Measurements from ENCODE around the gene MYO5A. TPM values are rescaled to one million over a fixed set of nuclear protein-coding genes. Genes with fewer than 3 reads are reported as not detected.

MYO5A gene
- total RNA-seq, 1 experiment from 2014 or later, result 17.6 TPM

DNA sequence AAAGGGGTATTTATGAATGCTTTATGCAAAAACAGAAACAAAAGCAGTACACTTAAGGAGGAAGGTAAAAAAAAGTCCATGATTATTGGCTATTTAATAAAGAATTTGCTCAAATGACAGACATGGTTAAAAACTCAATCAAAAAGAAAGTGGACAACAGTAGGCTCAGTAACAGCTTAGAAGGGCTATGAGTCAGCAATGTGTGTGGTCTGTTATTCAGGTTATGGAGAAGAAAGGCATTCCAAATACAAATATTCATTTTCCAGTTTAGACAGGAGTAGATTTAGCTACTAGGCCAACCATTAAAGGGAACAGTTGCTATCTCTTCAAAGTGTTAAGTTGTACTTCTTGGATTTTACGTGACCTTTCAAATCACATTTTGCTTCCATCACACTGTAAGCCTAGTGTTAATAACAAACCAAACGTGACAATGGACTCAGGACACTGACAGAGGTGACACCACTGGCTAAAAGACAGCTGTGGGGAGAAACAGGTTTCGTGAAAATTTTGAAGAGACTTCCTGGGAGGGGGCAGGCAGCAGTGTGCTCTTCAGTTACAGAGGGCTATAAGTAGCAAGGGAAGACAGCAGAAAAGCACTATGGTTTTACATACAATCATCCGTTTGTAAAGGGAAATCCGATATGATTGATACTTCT is 191.4 kb downstream of the MYO5A start:
- ChIA-PET POLR2A (no interaction called here), RAD21 (ENCODE audit: low non-redundant PET in 1 of 2, low total read pairs in 2 of 2, uncharacterized antibody in 2 of 2, unreplicated experiment in 2 of 2) (no interaction called here), CTCF (interaction anchor here (1.0 to 1.1 kb wide), 2 partner anchors 12 to 82 kb away, joined by 3 read pairs; no protein-coding TSS in a partner anchor)
- no TSS peak for BruUV-seq (replicated peaks)
- DNase-seq (ENCODE audit: low read depth, low spot score) (no peak), ATAC-seq (no peak; the same call in 1 of the 2 replicates)
- H2AFZ ChIP-seq (ENCODE audit: low read depth, low read length, poor library complexity, severe bottlenecking), result no peak overlapping the region
- TF ChIP-seq POLR2AphosphoS5 (IDR thresholded peaks at IDR 0.05; ENCODE audit: low read depth, low read length) (no peak), FOSL1 (IDR thresholded peaks at IDR 0.05; ENCODE audit: low read depth) (no peak), TCF7L2 (IDR thresholded peaks at IDR 0.05; ENCODE audit: borderline replicate concordance, extremely low read depth, insufficient read depth, insufficient read length) (no peak), POLR2A (IDR thresholded peaks at IDR 0.05; ENCODE audit: borderline replicate concordance, extremely low read depth, insufficient read depth, insufficient read length) (no peak), YY1 (IDR thresholded peaks at IDR 0.05; ENCODE audit: extremely low read depth, insufficient replicate concordance, low read depth, low read length) (no peak), SP1 (IDR thresholded peaks at IDR 0.05; ENCODE audit: low read depth) (no peak), EZH2 (IDR thresholded peaks at IDR 0.05) (no peak), SIN3A (IDR thresholded peaks at IDR 0.05; ENCODE audit: low read depth) (no peak), SRF (IDR thresholded peaks at IDR 0.05; ENCODE audit: low read depth) (no peak), ZNF274 (IDR thresholded peaks at IDR 0.05; ENCODE audit: low read depth, low read length) (no peak)
- TF ChIP-seq, protein P1, sequence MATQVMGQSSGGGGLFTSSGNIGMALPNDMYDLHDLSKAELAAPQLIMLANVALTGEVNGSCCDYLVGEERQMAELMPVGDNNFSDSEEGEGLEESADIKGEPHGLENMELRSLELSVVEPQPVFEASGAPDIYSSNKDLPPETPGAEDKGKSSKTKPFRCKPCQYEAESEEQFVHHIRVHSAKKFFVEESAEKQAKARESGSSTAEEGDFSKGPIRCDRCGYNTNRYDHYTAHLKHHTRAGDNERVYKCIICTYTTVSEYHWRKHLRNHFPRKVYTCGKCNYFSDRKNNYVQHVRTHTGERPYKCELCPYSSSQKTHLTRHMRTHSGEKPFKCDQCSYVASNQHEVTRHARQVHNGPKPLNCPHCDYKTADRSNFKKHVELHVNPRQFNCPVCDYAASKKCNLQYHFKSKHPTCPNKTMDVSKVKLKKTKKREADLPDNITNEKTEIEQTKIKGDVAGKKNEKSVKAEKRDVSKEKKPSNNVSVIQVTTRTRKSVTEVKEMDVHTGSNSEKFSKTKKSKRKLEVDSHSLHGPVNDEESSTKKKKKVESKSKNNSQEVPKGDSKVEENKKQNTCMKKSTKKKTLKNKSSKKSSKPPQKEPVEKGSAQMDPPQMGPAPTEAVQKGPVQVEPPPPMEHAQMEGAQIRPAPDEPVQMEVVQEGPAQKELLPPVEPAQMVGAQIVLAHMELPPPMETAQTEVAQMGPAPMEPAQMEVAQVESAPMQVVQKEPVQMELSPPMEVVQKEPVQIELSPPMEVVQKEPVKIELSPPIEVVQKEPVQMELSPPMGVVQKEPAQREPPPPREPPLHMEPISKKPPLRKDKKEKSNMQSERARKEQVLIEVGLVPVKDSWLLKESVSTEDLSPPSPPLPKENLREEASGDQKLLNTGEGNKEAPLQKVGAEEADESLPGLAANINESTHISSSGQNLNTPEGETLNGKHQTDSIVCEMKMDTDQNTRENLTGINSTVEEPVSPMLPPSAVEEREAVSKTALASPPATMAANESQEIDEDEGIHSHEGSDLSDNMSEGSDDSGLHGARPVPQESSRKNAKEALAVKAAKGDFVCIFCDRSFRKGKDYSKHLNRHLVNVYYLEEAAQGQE (IDR thresholded peaks at IDR 0.05; ENCODE audit: low read depth), result no peak
- TF ChIP-seq, protein P2, sequence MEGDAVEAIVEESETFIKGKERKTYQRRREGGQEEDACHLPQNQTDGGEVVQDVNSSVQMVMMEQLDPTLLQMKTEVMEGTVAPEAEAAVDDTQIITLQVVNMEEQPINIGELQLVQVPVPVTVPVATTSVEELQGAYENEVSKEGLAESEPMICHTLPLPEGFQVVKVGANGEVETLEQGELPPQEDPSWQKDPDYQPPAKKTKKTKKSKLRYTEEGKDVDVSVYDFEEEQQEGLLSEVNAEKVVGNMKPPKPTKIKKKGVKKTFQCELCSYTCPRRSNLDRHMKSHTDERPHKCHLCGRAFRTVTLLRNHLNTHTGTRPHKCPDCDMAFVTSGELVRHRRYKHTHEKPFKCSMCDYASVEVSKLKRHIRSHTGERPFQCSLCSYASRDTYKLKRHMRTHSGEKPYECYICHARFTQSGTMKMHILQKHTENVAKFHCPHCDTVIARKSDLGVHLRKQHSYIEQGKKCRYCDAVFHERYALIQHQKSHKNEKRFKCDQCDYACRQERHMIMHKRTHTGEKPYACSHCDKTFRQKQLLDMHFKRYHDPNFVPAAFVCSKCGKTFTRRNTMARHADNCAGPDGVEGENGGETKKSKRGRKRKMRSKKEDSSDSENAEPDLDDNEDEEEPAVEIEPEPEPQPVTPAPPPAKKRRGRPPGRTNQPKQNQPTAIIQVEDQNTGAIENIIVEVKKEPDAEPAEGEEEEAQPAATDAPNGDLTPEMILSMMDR (IDR thresholded peaks at IDR 0.05 in 2 of 3, conservative IDR thresholded peaks at IDR 0.05 in 1 of 3; ENCODE audit: borderline replicate concordance in 1 of 3, insufficient read depth in 1 of 3, low read depth in 2 of 3, low read length in 2 of 3), result no peak
- H3K79me2 ChIP-seq (ENCODE audit: insufficient read depth, low read length), result no peaks in the 10 kb centered on the region
- H4K20me1 ChIP-seq (ENCODE audit: insufficient read depth), result no peaks in the 10 kb centered on the region
- H3K4me2 ChIP-seq (ENCODE audit: low read length), result peak overlapping the region; percentile 14; the same call in 1 of the 2 replicates
- H3K36me3 ChIP-seq (ENCODE audit: control insufficient read depth in 1 of 2, insufficient read depth in 2 of 2, low read length in 2 of 2), result no peaks in the 10 kb centered on the region
- no peaks in the 10 kb centered on the region for H3K9me2 ChIP-seq (ENCODE audit: insufficient read depth)
- no peak overlapping the region for H3K9ac ChIP-seq (ENCODE audit: low read length)
- peaks cover 5 to 12% of the 10 kb centered on the region in 2 experiments for H3K4me1 ChIP-seq (ENCODE audit: control insufficient read depth in 1 of 2, insufficient read depth in 2 of 2, low read length in 2 of 2)
- no peak overlapping the region for H3K4me3 ChIP-seq (replicated peaks in 1 of 2; ENCODE audit: low read depth in 1 of 2, low read length in 2 of 2)
- H3K9me3 ChIP-seq (ENCODE audit: control insufficient read depth in 1 of 2, insufficient read depth in 1 of 2, low read depth in 1 of 2, low read length in 2 of 2), result no peaks in the 10 kb centered on the region
- H3K27me3 ChIP-seq (ENCODE audit: insufficient read depth, low read length), result no peaks in the 10 kb centered on the region
- intact Hi-C loops (cut with micrococcal nuclease), result no loop called here
- H3K27ac ChIP-seq (ENCODE audit: low read depth, low read length), result peak overlapping the region; percentile 9; the same call in 1 of the 2 replicates

All from HCT116 (cell line).